Measurements from ENCODE around the gene BMP5.

BMP5 gene

DNA sequence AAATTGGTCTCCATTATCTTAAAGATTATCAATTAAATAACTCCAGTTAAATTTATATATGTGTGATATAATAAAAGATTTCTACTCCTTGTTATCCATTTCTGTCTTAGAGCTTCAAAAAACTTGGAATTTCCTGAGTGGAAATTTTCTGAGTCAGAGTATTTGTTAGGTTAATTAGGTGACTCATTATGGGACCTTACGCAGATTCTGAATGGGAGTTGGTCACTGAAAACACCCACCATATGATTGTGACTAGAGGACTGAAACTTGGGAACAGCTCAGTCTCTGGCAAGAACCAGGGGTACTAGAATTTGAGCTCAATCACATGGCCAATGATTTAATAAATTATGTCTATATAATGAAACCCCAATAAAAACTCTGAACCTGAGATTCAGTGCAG, 171.0 kb downstream of the BMP5 start:
- no peak for DNase-seq

Measured in NCI-H187 treated with DMSO at 0.1 percent for 48 hours (cell line).